ENCODE data around the gene RILP.
A peak's percentile ranks its signal among the peaks of the same experiment; 100 is the strongest.
"Not testable (repeated sequence)": the region's sequence is repeated elsewhere in the genome, so short reads cannot be mapped to it uniquely, and the experiment has no call there.

Gene RILP

GRCh38 chr17:1649844-1650501 lies at the start of gene RILP:
RILP (minus strand) TSS chr17:1649866; CDS start chr17:1649804, 62 bp downstream.
- H3K9me3 ChIP-seq (ENCODE audit: control insufficient read depth in 1 of 2, low read length in 2 of 2) = no peaks in the 10 kb centered on the region
- H3K4me3 ChIP-seq (ENCODE audit: low read depth in 1 of 2, low read length in 2 of 2) = peak within 1 kb of the TSS; percentile 63 to 76
- peaks cover 38 to 45% of the 10 kb centered on the region in 2 donors for H3K36me3 ChIP-seq (ENCODE audit: control insufficient read depth in 1 of 2, insufficient read depth in 2 of 2, low read length in 2 of 2)
- no peaks in the 10 kb centered on the region for H3K27me3 ChIP-seq (ENCODE audit: low read depth, low read length)
- peak within 1 kb of the TSS; percentile 79 for H3K27ac ChIP-seq (ENCODE audit: low read length)
- H3K4me1 ChIP-seq (ENCODE audit: control insufficient read depth in 1 of 2, insufficient read depth in 2 of 2, low read length in 2 of 2) = peaks cover 8 to 42% of the 10 kb centered on the region in 2 donors

- no peak overlapping the region for H3K27ac ChIP-seq (ENCODE audit: low read length)
- H3K36me3 ChIP-seq (ENCODE audit: control insufficient read depth in 1 of 2, insufficient read depth in 2 of 2, low read length in 2 of 2) = no peaks in the 10 kb centered on the region
- H3K9me3 ChIP-seq (ENCODE audit: control insufficient read depth in 1 of 2, low read length in 2 of 2) = no peaks in the 10 kb centered on the region
- no peaks in the 10 kb centered on the region for H3K27me3 ChIP-seq (ENCODE audit: low read depth, low read length)
- H3K4me3 ChIP-seq (ENCODE audit: low read depth in 1 of 2, low read length in 2 of 2) = no peak overlapping the region
- no peaks in the 10 kb centered on the region for H3K4me1 ChIP-seq (ENCODE audit: control insufficient read depth in 1 of 2, insufficient read depth in 2 of 2, low read length in 2 of 2)
These were observed 48.0 kb upstream of the RILP start for GRCh38 chr17:1697681-1698080.

- H3K27me3 ChIP-seq (ENCODE audit: low read depth, low read length) = no peaks in the 10 kb centered on the region
- H3K27ac ChIP-seq (ENCODE audit: low read length) = no peak overlapping the region
- H3K4me3 ChIP-seq (ENCODE audit: low read depth in 1 of 2, low read length in 2 of 2) = no peak overlapping the region
- H3K4me1 ChIP-seq (ENCODE audit: control insufficient read depth in 1 of 2, insufficient read depth in 2 of 2, low read length in 2 of 2) = no peaks in the 10 kb centered on the region
- no peaks in the 10 kb centered on the region for H3K9me3 ChIP-seq (ENCODE audit: control insufficient read depth in 1 of 2, low read length in 2 of 2)
- no peaks in the 10 kb centered on the region for H3K36me3 ChIP-seq (ENCODE audit: control insufficient read depth in 1 of 2, insufficient read depth in 2 of 2, low read length in 2 of 2)
These were observed 45.7 kb upstream of the RILP start for GRCh38 chr17:1695365-1695764.

GRCh38 chr17:1693339-1693738 lies 43.7 kb upstream of the RILP start:
- H3K9me3 ChIP-seq (ENCODE audit: control insufficient read depth in 1 of 2, low read length in 2 of 2) = no peaks in the 10 kb centered on the region
- no peak overlapping the region for H3K27ac ChIP-seq (ENCODE audit: low read length)
- H3K4me1 ChIP-seq (ENCODE audit: control insufficient read depth in 1 of 2, insufficient read depth in 2 of 2, low read length in 2 of 2) = no peaks in the 10 kb centered on the region
- no peaks in the 10 kb centered on the region for H3K36me3 ChIP-seq (ENCODE audit: control insufficient read depth in 1 of 2, insufficient read depth in 2 of 2, low read length in 2 of 2)
- H3K4me3 ChIP-seq (ENCODE audit: low read depth in 1 of 2, low read length in 2 of 2) = no peak overlapping the region
- H3K27me3 ChIP-seq (ENCODE audit: low read depth, low read length) = no peaks in the 10 kb centered on the region

GRCh38 chr17:1690544-1691221 lies 41.0 kb upstream of the RILP start:
- Histone ChIP-seq H3K4me3 (ENCODE audit: low read depth in 1 of 2, low read length in 2 of 2) (no peak overlapping the region), H3K9me3 (ENCODE audit: control insufficient read depth in 1 of 2, low read length in 2 of 2) (no peaks in the 10 kb centered on the region), H3K4me1 (ENCODE audit: control insufficient read depth in 1 of 2, insufficient read depth in 2 of 2, low read length in 2 of 2) (no peaks in the 10 kb centered on the region)

GRCh38 chr17:1688405-1688804 lies 38.7 kb upstream of the RILP start:
- not testable (repeated sequence) for H3K4me1 ChIP-seq (ENCODE audit: control insufficient read depth in 1 of 2, insufficient read depth in 2 of 2, low read length in 2 of 2); H3K27ac ChIP-seq (ENCODE audit: low read length); H3K36me3 ChIP-seq (ENCODE audit: control insufficient read depth in 1 of 2, insufficient read depth in 2 of 2, low read length in 2 of 2); H3K9me3 ChIP-seq (ENCODE audit: control insufficient read depth in 1 of 2, low read length in 2 of 2); H3K4me3 ChIP-seq (ENCODE audit: low read depth in 1 of 2, low read length in 2 of 2); H3K27me3 ChIP-seq (ENCODE audit: low read depth, low read length)

More at GRCh38 chr17:1690544-1691221, 41.0 kb upstream of the RILP start:
- no peak overlapping the region for H3K27ac ChIP-seq (ENCODE audit: low read length)
- no peaks in the 10 kb centered on the region for H3K27me3 ChIP-seq (ENCODE audit: low read depth, low read length)
- H3K36me3 ChIP-seq (ENCODE audit: control insufficient read depth in 1 of 2, insufficient read depth in 2 of 2, low read length in 2 of 2) = no peaks in the 10 kb centered on the region

GRCh38 chr17:1686086-1686485 lies 36.4 kb upstream of the RILP start:
- H3K4me1 ChIP-seq (ENCODE audit: control insufficient read depth in 1 of 2, insufficient read depth in 2 of 2, low read length in 2 of 2) = peaks cover 5 to 24% of the 10 kb centered on the region in 2 donors
- peaks cover 15 to 23% of the 10 kb centered on the region in 2 donors for H3K36me3 ChIP-seq (ENCODE audit: control insufficient read depth in 1 of 2, insufficient read depth in 2 of 2, low read length in 2 of 2)
- no peak overlapping the region for H3K4me3 ChIP-seq (ENCODE audit: low read depth in 1 of 2, low read length in 2 of 2)
- H3K9me3 ChIP-seq (ENCODE audit: control insufficient read depth in 1 of 2, low read length in 2 of 2) = no peaks in the 10 kb centered on the region
- no peaks in the 10 kb centered on the region for H3K27me3 ChIP-seq (ENCODE audit: low read depth, low read length)
- no peak overlapping the region for H3K27ac ChIP-seq (ENCODE audit: low read length)

- peak within 1 kb of the TSS; percentile 79 to 91 for H3K4me3 ChIP-seq (ENCODE audit: low read depth in 1 of 2, low read length in 2 of 2)
- H3K27ac ChIP-seq (ENCODE audit: low read length) = peak within 1 kb of the TSS; percentile 85
- peaks cover 5 to 24% of the 10 kb centered on the region in 2 donors for H3K4me1 ChIP-seq (ENCODE audit: control insufficient read depth in 1 of 2, insufficient read depth in 2 of 2, low read length in 2 of 2)
- H3K9me3 ChIP-seq (ENCODE audit: control insufficient read depth in 1 of 2, low read length in 2 of 2) = no peaks in the 10 kb centered on the region
- H3K27me3 ChIP-seq (ENCODE audit: low read depth, low read length) = no peaks in the 10 kb centered on the region
- peaks cover 30 to 38% of the 10 kb centered on the region in 2 donors for H3K36me3 ChIP-seq (ENCODE audit: control insufficient read depth in 1 of 2, insufficient read depth in 2 of 2, low read length in 2 of 2)
These were observed 34.9 kb upstream of the RILP start, which contains the start of gene PRPF8 for GRCh38 chr17:1684378-1685189. PRPF8 (minus strand) TSS chr17:1684867; CDS start chr17:1684571, 296 bp downstream.

GRCh38 chr17:1683459-1683858 lies 33.8 kb upstream of the RILP start:
- no peaks in the 10 kb centered on the region for H3K9me3 ChIP-seq (ENCODE audit: control insufficient read depth in 1 of 2, low read length in 2 of 2)
- H3K4me1 ChIP-seq (ENCODE audit: control insufficient read depth in 1 of 2, insufficient read depth in 2 of 2, low read length in 2 of 2) = peaks cover 5 to 24% of the 10 kb centered on the region in 2 donors
- no peaks in the 10 kb centered on the region for H3K27me3 ChIP-seq (ENCODE audit: low read depth, low read length)
- H3K27ac ChIP-seq (ENCODE audit: low read length) = no peak overlapping the region
- H3K4me3 ChIP-seq (ENCODE audit: low read depth in 1 of 2, low read length in 2 of 2) = peak overlapping the region; percentile 79 to 91
- H3K36me3 ChIP-seq (ENCODE audit: control insufficient read depth in 1 of 2, insufficient read depth in 2 of 2, low read length in 2 of 2) = peaks cover 41 to 49% of the 10 kb centered on the region in 2 donors

GRCh38 chr17:1676401-1676800 lies 26.7 kb upstream of the RILP start:
- H3K27ac ChIP-seq (ENCODE audit: low read length) = no peak overlapping the region
- no peaks in the 10 kb centered on the region for H3K27me3 ChIP-seq (ENCODE audit: low read depth, low read length)
- H3K4me3 ChIP-seq (ENCODE audit: low read depth in 1 of 2, low read length in 2 of 2) = no peak overlapping the region
- H3K4me1 ChIP-seq (ENCODE audit: control insufficient read depth in 1 of 2, insufficient read depth in 2 of 2, low read length in 2 of 2) = no peaks in the 10 kb centered on the region
- H3K9me3 ChIP-seq (ENCODE audit: control insufficient read depth in 1 of 2, low read length in 2 of 2) = no peaks in the 10 kb centered on the region
- peaks cover 82 to 96% of the 10 kb centered on the region in 2 donors for H3K36me3 ChIP-seq (ENCODE audit: control insufficient read depth in 1 of 2, insufficient read depth in 2 of 2, low read length in 2 of 2)

All from muscle layer of duodenum (tissue), 2 donors.